Ascending aorta (tissue), 2 donors: ENCODE results near the gene KIF26B. TPM values are rescaled to one million over a fixed set of nuclear protein-coding genes. Genes with fewer than 3 reads are reported as not detected.

Source experiments
- DNase-seq, 2 donors: peaks; one replicate each; pipeline ENCODE4 v3.0.0-alpha.2; 2019; ENCODE audit warnings: low spot score in 2 of 2
- H3K27ac ChIP-seq, 2 donors: fragments of 200-600 bp; sonication (generic); one replicate each; pipeline ENCODE4 v1.5.1; 2016 to 2017; ENCODE audit warnings: mild to moderate bottlenecking in 1 of 2
- H3K27me3 ChIP-seq: fragments of 200-600 bp; sonication (generic); one replicate; pipeline ENCODE4 v1.5.1; 2017
- H3K36me3 ChIP-seq, 2 donors: fragments of 200-600 bp; sonication (generic); one replicate each; pipeline ENCODE4 v1.5.1; 2016
- H3K4me1 ChIP-seq, 2 donors: fragments of 200-600 bp; sonication (generic); one replicate each; pipeline ENCODE4 v1.5.1; 2016 to 2017; ENCODE audit warnings: mild to moderate bottlenecking in 1 of 2
- H3K4me3 ChIP-seq, 2 donors: fragments of 200-600 bp; sonication (generic); one replicate each; pipeline ENCODE4 v1.5.1; 2016 to 2017; ENCODE audit warnings: mild to moderate bottlenecking in 1 of 2
- H3K9me3 ChIP-seq, 2 donors: fragments of 200-600 bp; sonication (generic); one replicate each; pipeline ENCODE4 v1.5.1; 2016
- intact Hi-C: fragments of 100-400 bp; cut with DNase I; formaldehyde crosslinking; loops from one replicate; pipeline ENCODE4 v1.15.1; 2023
- total RNA-seq: library from RNA; depleted of rRNA; stranded (reverse); fragments of >200 nt; gene quantifications from one replicate; pipeline ENCODE4 v1.1.0, GENCODE V29; 2016
- TF ChIP-seq, protein P1 (sequence below), 3 experiments: fragments of 200-600 bp in 2 of 3; fragments of 450-650 bp in 1 of 3; sonication (generic) in 2 of 3; IDR thresholded peaks; one replicate each; pipeline ENCODE4 v1.5.1; 2016 to 2019; ENCODE audit warnings: antibody characterized with exemption in 3 of 3, mild to moderate bottlenecking in 1 of 3, moderate library complexity in 1 of 3

Gene KIF26B
- total RNA-seq, 1 donor from 2014 or later, result not detected

DNA sequence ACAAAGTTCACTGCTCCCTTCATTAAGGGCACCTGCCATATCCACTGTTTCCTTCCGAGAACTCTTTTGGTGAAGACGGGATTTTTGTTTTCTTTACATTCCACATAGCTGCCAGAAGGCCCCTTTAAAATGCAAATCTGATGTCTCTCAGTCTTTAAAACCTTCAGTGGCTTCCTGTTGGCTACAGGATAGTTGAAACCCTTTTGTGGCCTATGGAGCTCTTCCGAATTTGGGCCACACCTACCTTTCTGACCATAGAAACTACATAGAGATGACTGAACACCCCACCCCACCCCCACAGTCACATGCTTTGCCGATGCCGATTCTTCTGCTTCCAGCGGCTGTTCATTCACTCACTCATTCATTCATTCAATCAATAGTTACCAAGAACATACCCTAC is 502.6 kb downstream of the KIF26B start:
- H3K9me3 ChIP-seq, result peaks cover 0 to 3% of the 10 kb centered on the region in 2 donors
- H3K27me3 ChIP-seq, result no peaks in the 10 kb centered on the region
- TF ChIP-seq, protein P1, sequence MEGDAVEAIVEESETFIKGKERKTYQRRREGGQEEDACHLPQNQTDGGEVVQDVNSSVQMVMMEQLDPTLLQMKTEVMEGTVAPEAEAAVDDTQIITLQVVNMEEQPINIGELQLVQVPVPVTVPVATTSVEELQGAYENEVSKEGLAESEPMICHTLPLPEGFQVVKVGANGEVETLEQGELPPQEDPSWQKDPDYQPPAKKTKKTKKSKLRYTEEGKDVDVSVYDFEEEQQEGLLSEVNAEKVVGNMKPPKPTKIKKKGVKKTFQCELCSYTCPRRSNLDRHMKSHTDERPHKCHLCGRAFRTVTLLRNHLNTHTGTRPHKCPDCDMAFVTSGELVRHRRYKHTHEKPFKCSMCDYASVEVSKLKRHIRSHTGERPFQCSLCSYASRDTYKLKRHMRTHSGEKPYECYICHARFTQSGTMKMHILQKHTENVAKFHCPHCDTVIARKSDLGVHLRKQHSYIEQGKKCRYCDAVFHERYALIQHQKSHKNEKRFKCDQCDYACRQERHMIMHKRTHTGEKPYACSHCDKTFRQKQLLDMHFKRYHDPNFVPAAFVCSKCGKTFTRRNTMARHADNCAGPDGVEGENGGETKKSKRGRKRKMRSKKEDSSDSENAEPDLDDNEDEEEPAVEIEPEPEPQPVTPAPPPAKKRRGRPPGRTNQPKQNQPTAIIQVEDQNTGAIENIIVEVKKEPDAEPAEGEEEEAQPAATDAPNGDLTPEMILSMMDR (IDR thresholded peaks at IDR 0.05), result no peak
- no peaks in the 10 kb centered on the region for H3K4me1 ChIP-seq
- intact Hi-C loops, result no loop called here
- H3K36me3 ChIP-seq, result no peaks in the 10 kb centered on the region
- no peak for DNase-seq
- no peak overlapping the region for H3K4me3 ChIP-seq
- no peak overlapping the region for H3K27ac ChIP-seq

DNA sequence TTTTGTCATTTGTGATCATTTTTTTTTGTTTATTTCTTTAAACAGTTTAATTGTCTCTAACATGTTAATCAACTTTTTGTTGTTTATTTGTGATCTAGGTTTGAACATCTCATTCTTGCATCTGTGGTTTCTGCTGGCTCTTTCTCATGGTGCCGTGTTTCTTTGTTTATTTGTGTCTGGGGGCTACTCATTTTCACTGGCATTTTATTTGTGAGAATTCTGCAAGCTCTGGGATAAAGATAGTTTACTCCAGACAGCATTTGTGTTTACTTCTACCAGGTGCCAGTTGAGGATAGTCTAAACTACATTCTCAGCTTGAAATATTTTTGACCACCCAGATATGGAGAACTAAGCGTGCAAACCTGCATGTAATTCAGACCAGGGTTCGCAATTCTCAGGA is 508.6 kb downstream of the KIF26B start:
- Histone ChIP-seq H3K27ac (no peak overlapping the region), H3K27me3 (no peaks in the 10 kb centered on the region), H3K4me3 (no peak overlapping the region), H3K36me3 (no peaks in the 10 kb centered on the region), H3K4me1 (no peaks in the 10 kb centered on the region), H3K9me3 (peaks cover 0 to 4% of the 10 kb centered on the region in 2 donors)
- TF ChIP-seq, protein P1 (IDR thresholded peaks at IDR 0.05), result no peak
- DNase-seq, result no peak
- intact Hi-C loops, result no loop called here

DNA sequence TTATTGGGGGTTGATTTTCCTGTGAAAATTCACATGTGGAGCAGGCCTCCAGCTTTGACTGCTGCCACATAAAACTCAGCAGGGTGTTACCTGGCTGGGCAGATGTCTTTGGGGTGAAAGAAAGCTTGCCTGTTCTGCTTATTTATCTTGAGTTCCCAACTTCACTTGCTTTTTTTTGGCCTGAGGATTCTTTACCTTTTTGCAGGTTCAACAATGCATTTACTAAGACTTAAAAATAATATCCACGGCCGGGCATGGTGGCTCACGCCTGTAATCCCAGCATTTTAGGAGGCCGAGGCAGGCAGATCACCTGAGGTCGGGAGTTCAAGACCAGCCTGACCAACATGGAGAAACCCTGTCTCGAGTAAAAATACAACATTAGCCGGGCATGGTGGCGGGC is 509.1 kb downstream of the KIF26B start:
- Histone ChIP-seq H3K9me3 (peaks cover 0 to 4% of the 10 kb centered on the region in 2 donors), H3K4me1 (no peaks in the 10 kb centered on the region), H3K4me3 (no peak overlapping the region), H3K27me3 (no peaks in the 10 kb centered on the region), H3K36me3 (no peaks in the 10 kb centered on the region), H3K27ac (no peak overlapping the region)
- TF ChIP-seq, protein P1 (IDR thresholded peaks at IDR 0.05), result no peak
- DNase-seq, result no peak
- intact Hi-C loops, result no loop called here

DNA sequence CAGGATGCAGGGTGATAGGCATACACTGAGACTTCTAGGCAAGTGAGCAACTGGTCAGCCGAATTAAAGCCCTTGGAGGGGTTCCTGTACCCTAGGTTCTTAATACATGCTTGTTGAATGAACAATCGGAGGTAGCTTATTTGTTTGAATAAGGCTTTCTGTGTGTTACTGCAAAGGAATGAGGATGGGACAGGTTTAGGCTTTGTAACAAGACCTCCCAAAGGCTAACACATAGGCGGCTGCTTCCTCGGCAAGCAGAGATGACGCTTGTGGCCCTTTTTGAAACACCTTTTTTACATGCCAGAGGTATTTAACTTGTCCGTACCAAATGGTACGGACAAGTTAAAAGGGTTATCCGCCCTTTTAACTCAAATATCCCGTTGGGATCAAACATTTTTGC is 511.6 kb downstream of the KIF26B start:
- Histone ChIP-seq H3K4me1 (no peaks in the 10 kb centered on the region), H3K9me3 (peaks cover 0 to 4% of the 10 kb centered on the region in 2 donors), H3K36me3 (no peaks in the 10 kb centered on the region), H3K4me3 (no peak overlapping the region), H3K27ac (no peak overlapping the region), H3K27me3 (no peaks in the 10 kb centered on the region)
- TF ChIP-seq, protein P1 (IDR thresholded peaks at IDR 0.05), result no peak
- intact Hi-C loops, result no loop called here
- DNase-seq, result no peak

DNA sequence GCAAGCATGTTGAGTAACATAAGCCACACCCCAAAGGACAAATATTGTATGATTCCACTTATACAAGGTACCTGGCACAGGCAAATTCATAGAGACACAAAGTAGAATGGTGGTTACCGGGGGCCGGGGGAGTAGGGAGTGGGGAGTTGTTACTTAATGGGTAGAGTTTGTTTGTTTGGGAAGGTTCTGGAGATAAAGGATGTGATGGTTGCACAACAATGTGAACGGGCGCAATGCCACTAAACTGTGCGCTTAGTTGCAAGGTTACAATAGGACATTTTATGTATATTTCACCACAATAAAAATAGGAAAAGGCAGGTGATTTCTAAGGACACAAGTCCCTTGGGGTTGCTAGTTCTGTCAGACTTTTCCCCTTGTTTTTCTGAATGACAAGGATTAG is 516.6 kb downstream of the KIF26B start:
- Histone ChIP-seq H3K36me3 (no peaks in the 10 kb centered on the region), H3K9me3 (peaks cover 0 to 4% of the 10 kb centered on the region in 2 donors), H3K4me3 (no peak overlapping the region), H3K4me1 (no peaks in the 10 kb centered on the region), H3K27me3 (no peaks in the 10 kb centered on the region), H3K27ac (no peak overlapping the region)
- TF ChIP-seq, protein P1 (IDR thresholded peaks at IDR 0.05), result no peak
- intact Hi-C loops, result no loop called here
- DNase-seq, result no peak
